ENCODE results near the gene FN3KRP.
A peak's percentile ranks its signal among the peaks of the same experiment; 100 is the strongest.

Gene FN3KRP

GRCh38 chr17:82687375-82687861, 29.1 kb upstream of the FN3KRP start:
- DNase-seq, result peak in 25 of 51 donors; percentile 15 to 64 (median 46)

- DNase-seq, result no peak
Observed at GRCh38 chr17:82687871-82688270, 28.6 kb upstream of the FN3KRP start.

GRCh38 chr17:82689077-82689476, 27.4 kb upstream of the FN3KRP start:
- peak in 2 of 51 donors; percentile 20 to 25 for DNase-seq

- peak in 24 of 51 donors; percentile 23 to 83 (median 48) for DNase-seq
Observed at GRCh38 chr17:82690786-82691489, 25.6 kb upstream of the FN3KRP start.

- DNase-seq, result no peak
Observed at GRCh38 chr17:82691714-82692113, 24.8 kb upstream of the FN3KRP start.

- no peak for DNase-seq
Observed at GRCh38 chr17:82692268-82692667, 24.2 kb upstream of the FN3KRP start.

GRCh38 chr17:82693168-82693867, 23.2 kb upstream of the FN3KRP start:
- DNase-seq, result no peak

GRCh38 chr17:82694647-82695046, 21.9 kb upstream of the FN3KRP start:
- no peak for DNase-seq

- no peak for DNase-seq
Observed at GRCh38 chr17:82696259-82696658, 20.2 kb upstream of the FN3KRP start.

- peak in 7 of 51 donors; percentile 19 to 60 (median 39) for DNase-seq
Observed at GRCh38 chr17:82696916-82697807, 19.3 kb upstream of the FN3KRP start.

- no peak for DNase-seq
Observed at GRCh38 chr17:82697808-82698064, 18.8 kb upstream of the FN3KRP start.

GRCh38 chr17:82698065-82698973, 18.2 kb upstream of the FN3KRP start, which contains the start of gene RAB40B:
TSS of gene RAB40B (minus strand) at chr17:82698698. CDS start at chr17:82698596, 102 bp downstream.
- DNase-seq, result peak; percentile 54 to 100 (median 99)

GRCh38 chr17:82698974-82699442, 17.5 kb upstream of the FN3KRP start:
- no peak for DNase-seq

- no peak for DNase-seq
Observed at GRCh38 chr17:82699551-82699950, 17.0 kb upstream of the FN3KRP start.

GRCh38 chr17:82702231-82702927, 14.1 kb upstream of the FN3KRP start:
- DNase-seq, result peak in 2 of 51 donors; percentile 11 to 63

GRCh38 chr17:82703036-82703745, 13.3 kb upstream of the FN3KRP start:
- no peak for DNase-seq

- DNase-seq, result no peak
Observed at GRCh38 chr17:82703935-82704865, 12.3 kb upstream of the FN3KRP start.

GRCh38 chr17:82704886-82705285, 11.6 kb upstream of the FN3KRP start:
- no peak for DNase-seq

Data from hypothalamus (tissue), 51 donors.